HepG2 (cell line): ENCODE measurements around the gene ITGA6. TPM values are rescaled to one million over a fixed set of nuclear protein-coding genes. Genes with fewer than 3 reads are reported as not detected.

Source experiments
- CBFB ChIP-seq: sonication (generic); formaldehyde crosslinking; IDR thresholded peaks from 2 replicates; pipeline ENCODE4 v1.4.0; 2020; ENCODE audit warnings: missing genetic modification reagents
- THYN1 ChIP-seq: sonication (generic); formaldehyde crosslinking; IDR thresholded peaks from 2 replicates; pipeline ENCODE4 v1.8.1; 2023; ENCODE audit warnings: low read depth, mild to moderate bottlenecking, moderate library complexity, missing genetic modification reagents, borderline replicate concordance
- polyA plus RNA-seq, 8 experiments: library from polyadenylated mRNA; depleted of rRNA in 3 of 8; stranded (reverse) in 7 of 8; unstranded in 1 of 8; fragments of >200 nt; fragmentation: Illumina TruSeq in 4 of 8; extraction: Trizol in 4 of 8; gene quantifications; 2 replicates each; pipeline versions ENCODE4 v1.2.1 to v1.2.3, GENCODE V29; 2011 to 2016; ENCODE audit warnings: low read depth in 4 of 8, missing spikeins in 1 of 8, mixed read lengths in 1 of 8; ENCODE audit not compliant: insufficient read depth in 1 of 8
- total RNA-seq, 5 experiments: library from RNA; depleted of rRNA; stranded (reverse); fragments of >200 nt; fragmentation: Illumina TruSeq; extraction: Trizol; gene quantifications; 2 replicates each; pipeline ENCODE4 v1.2.3, GENCODE V29; 2016; ENCODE audit warnings: low read depth in 1 of 5
- TF ChIP-seq, protein P1 (sequence below), 2 experiments: fragments of 450-650 bp in 1 of 2; sonication (generic) in 1 of 2; formaldehyde crosslinking; IDR thresholded peaks; 2 replicates each; pipeline versions ENCODE4 v1.5.0 to v1.8.0; 2020 to 2022; ENCODE audit warnings: mild to moderate bottlenecking in 1 of 2, missing genetic modification reagents in 1 of 2
- TF ChIP-seq, protein P2 (sequence below), 2 experiments: fragments of 450-650 bp in 1 of 2; sonication (generic) in 1 of 2; formaldehyde crosslinking in 1 of 2; IDR thresholded peaks; 2 replicates each; pipeline versions ENCODE4 v1.6.1 to v1.8.0; 2016 to 2022; ENCODE audit warnings: antibody characterized with exemption in 1 of 2, mild to moderate bottlenecking in 1 of 2, missing genetic modification reagents in 1 of 2

ITGA6 gene
- total and polyA plus RNA-seq, 2 of the 13 experiments (the other 11 are each of a cell fraction or from before 2014, with no cell fraction given): 24.0 to 92.5 TPM

GRCh38 chr2:172434821-172435605 lies 7.6 kb downstream of the ITGA6 start (continued):
- TF ChIP-seq, protein P1, sequence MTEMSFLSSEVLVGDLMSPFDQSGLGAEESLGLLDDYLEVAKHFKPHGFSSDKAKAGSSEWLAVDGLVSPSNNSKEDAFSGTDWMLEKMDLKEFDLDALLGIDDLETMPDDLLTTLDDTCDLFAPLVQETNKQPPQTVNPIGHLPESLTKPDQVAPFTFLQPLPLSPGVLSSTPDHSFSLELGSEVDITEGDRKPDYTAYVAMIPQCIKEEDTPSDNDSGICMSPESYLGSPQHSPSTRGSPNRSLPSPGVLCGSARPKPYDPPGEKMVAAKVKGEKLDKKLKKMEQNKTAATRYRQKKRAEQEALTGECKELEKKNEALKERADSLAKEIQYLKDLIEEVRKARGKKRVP (CRISPR knock-in tag; IDR thresholded peaks at IDR 0.05): peak in 1 of 2 experiments; percentile 79; a peak in 2 of 4 replicates
- TF ChIP-seq, protein P2, sequence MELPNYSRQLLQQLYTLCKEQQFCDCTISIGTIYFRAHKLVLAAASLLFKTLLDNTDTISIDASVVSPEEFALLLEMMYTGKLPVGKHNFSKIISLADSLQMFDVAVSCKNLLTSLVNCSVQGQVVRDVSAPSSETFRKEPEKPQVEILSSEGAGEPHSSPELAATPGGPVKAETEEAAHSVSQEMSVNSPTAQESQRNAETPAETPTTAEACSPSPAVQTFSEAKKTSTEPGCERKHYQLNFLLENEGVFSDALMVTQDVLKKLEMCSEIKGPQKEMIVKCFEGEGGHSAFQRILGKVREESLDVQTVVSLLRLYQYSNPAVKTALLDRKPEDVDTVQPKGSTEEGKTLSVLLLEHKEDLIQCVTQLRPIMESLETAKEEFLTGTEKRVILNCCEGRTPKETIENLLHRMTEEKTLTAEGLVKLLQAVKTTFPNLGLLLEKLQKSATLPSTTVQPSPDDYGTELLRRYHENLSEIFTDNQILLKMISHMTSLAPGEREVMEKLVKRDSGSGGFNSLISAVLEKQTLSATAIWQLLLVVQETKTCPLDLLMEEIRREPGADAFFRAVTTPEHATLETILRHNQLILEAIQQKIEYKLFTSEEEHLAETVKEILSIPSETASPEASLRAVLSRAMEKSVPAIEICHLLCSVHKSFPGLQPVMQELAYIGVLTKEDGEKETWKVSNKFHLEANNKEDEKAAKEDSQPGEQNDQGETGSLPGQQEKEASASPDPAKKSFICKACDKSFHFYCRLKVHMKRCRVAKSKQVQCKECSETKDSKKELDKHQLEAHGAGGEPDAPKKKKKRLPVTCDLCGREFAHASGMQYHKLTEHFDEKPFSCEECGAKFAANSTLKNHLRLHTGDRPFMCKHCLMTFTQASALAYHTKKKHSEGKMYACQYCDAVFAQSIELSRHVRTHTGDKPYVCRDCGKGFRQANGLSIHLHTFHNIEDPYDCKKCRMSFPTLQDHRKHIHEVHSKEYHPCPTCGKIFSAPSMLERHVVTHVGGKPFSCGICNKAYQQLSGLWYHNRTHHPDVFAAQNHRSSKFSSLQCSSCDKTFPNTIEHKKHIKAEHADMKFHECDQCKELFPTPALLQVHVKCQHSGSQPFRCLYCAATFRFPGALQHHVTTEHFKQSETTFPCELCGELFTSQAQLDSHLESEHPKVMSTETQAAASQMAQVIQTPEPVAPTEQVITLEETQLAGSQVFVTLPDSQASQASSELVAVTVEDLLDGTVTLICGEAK (IDR thresholded peaks at IDR 0.05): peak; percentile 38; the same call in 1 of the 2 replicates
- TF ChIP-seq, protein P2 (CRISPR knock-in tag; IDR thresholded peaks at IDR 0.05): no peak
- TF ChIP-seq CBFB (CRISPR knock-in tag) (no peak), THYN1 (CRISPR knock-in tag) (0 out of 2 replicates have a peak, but pooled peaks have one; percentile 27)
